OCI-LY7 (cell line): Measurements from ENCODE around the gene ETV3L.

Experiments
- CTCF ChIP-seq: fragments of 200-600 bp; sonication (generic); conservative IDR thresholded peaks from 2 replicates; pipeline ENCODE4 v1.5.1; 2014; ENCODE audit warnings: mild to moderate bottlenecking, antibody characterized with exemption, low read length, moderate library complexity, mixed read lengths
- EZH2phosphoT487 ChIP-seq: fragments of 200-600 bp; sonication (generic); IDR thresholded peaks from 2 replicates; pipeline ENCODE4 v1.6.1; 2018; ENCODE audit warnings: low read depth, borderline replicate concordance, mild to moderate bottlenecking, mixed run types, antibody characterized with exemption, low read length, moderate library complexity, mixed read lengths

GRCh38 chr1:157140063-157140588 is 40.5 kb upstream of the ETV3L start:
- TF ChIP-seq CTCF (no peak), EZH2phosphoT487 (no peak)
